HEK293T (cell line): ENCODE measurements around the gene IKZF4.

Experiments used
- CTCF ChIA-PET: fragments of 350-600 bp; formaldehyde crosslinking; extraction: SDS; loops from one replicate; lab custom pipeline; 2021; ENCODE audit warnings: antibody characterized with exemption, inconsistent platforms; lab: Yijun Ruan, JAX
- POLR2A ChIA-PET: fragments of 350-600 bp; formaldehyde crosslinking; extraction: SDS; loops from one replicate; lab custom pipeline; 2020; ENCODE audit warnings: antibody characterized with exemption, inconsistent platforms; lab: Yijun Ruan, JAX
- DNase-seq: peaks from one replicate; pipeline ENCODE4 v3.0.0; 2012; ENCODE audit warnings: mixed read lengths; ENCODE audit errors: extremely low spot score
- ARNT ChIP-seq: fragments of 450-650 bp; IDR thresholded peaks from 2 replicates; pipeline ENCODE4 v1.6.1; 2017; ENCODE audit warnings: mild to moderate bottlenecking
- BHLHE40 ChIP-seq: fragments of 450-650 bp; IDR thresholded peaks from 2 replicates; pipeline ENCODE4 v1.6.1; 2016; ENCODE audit warnings: mild to moderate bottlenecking, moderate library complexity, borderline replicate concordance
- CTBP1 ChIP-seq: fragments of 450-650 bp; IDR thresholded peaks from 2 replicates; pipeline ENCODE4 v1.6.1; 2016; ENCODE audit warnings: borderline replicate concordance
- ELF4 ChIP-seq: fragments of 450-650 bp; IDR thresholded peaks from 2 replicates; pipeline ENCODE4 v1.6.1; 2017; ENCODE audit warnings: antibody characterized with exemption
- FOXA1 ChIP-seq: fragments of 450-650 bp; IDR thresholded peaks from 2 replicates; pipeline ENCODE4 v1.6.1; 2016; ENCODE audit warnings: mild to moderate bottlenecking
- FOXK2 ChIP-seq: fragments of 450-650 bp; IDR thresholded peaks from 2 replicates; pipeline ENCODE4 v1.6.1; 2016; ENCODE audit warnings: mild to moderate bottlenecking
- FOXM1 ChIP-seq: fragments of 450-650 bp; IDR thresholded peaks from 2 replicates; pipeline ENCODE4 v1.6.1; 2017; ENCODE audit warnings: mild to moderate bottlenecking, borderline replicate concordance
- HDGF ChIP-seq: fragments of 450-650 bp; IDR thresholded peaks from 2 replicates; pipeline ENCODE4 v1.6.1; 2017; ENCODE audit warnings: antibody characterized with exemption, borderline replicate concordance
- L3MBTL2 ChIP-seq: fragments of 450-650 bp; conservative IDR thresholded peaks from 2 replicates; pipeline ENCODE4 v1.6.1; 2016; ENCODE audit warnings: mild to moderate bottlenecking
- LEF1 ChIP-seq: fragments of 450-650 bp; IDR thresholded peaks from 2 replicates; pipeline ENCODE4 v1.6.1; 2017; ENCODE audit warnings: mild to moderate bottlenecking, borderline replicate concordance
- NFRKB ChIP-seq: fragments of 450-650 bp; IDR thresholded peaks from 2 replicates; pipeline ENCODE4 v1.6.1; 2016; ENCODE audit warnings: mild to moderate bottlenecking, moderate library complexity
- PKNOX1 ChIP-seq: fragments of 450-650 bp; IDR thresholded peaks from 2 replicates; pipeline ENCODE4 v1.6.1; 2016
- SP1 ChIP-seq: fragments of 450-650 bp; IDR thresholded peaks from 2 replicates; pipeline ENCODE4 v1.6.1; 2017
- SUZ12 ChIP-seq: fragments of 450-650 bp; IDR thresholded peaks from 2 replicates; pipeline ENCODE4 v1.6.1; 2016; ENCODE audit warnings: mild to moderate bottlenecking
- TARDBP ChIP-seq: fragments of 450-650 bp; IDR thresholded peaks from 2 replicates; pipeline ENCODE4 v1.6.1; 2016
- ZNF384 ChIP-seq: fragments of 450-650 bp; IDR thresholded peaks from 2 replicates; pipeline ENCODE4 v1.6.1; 2016

The IKZF4 gene

DNA sequence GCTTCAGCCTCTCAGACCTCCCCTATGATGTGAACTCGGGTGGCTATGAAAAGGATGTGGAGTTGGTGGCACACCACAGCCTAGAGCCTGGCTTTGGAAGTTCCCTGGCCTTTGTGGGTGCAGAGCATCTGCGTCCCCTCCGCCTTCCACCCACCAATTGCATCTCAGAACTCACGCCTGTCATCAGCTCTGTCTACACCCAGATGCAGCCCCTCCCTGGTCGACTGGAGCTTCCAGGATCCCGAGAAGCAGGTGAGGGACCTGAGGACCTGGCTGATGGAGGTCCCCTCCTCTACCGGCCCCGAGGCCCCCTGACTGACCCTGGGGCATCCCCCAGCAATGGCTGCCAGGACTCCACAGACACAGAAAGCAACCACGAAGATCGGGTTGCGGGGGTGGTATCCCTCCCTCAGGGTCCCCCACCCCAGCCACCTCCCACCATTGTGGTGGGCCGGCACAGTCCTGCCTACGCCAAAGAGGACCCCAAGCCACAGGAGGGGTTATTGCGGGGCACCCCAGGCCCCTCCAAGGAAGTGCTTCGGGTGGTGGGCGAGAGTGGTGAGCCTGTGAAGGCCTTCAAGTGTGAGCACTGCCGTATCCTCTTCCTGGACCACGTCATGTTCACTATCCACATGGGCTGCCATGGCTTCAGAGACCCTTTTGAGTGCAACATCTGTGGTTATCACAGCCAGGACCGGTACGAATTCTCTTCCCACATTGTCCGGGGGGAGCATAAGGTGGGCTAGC, 13.9 kb downstream of the IKZF4 start:
- ChIA-PET POLR2A (no interaction called here), CTCF (no interaction called here)
- no peak for DNase-seq
- TF ChIP-seq FOXA1 (no peak), TARDBP (no peak)

GRCh38 chr12:56037161-56037560, 16.3 kb downstream of the IKZF4 start:
- POLR2A ChIA-PET: interaction anchor here (0.7 to 1.4 kb wide), 4 partner anchors 30 to 61 kb away, joined by 3 to 9 read pairs (median 3); partner anchors contain the start of gene SUOX
- DNase-seq: no peak
- CTCF ChIA-PET: interaction anchor here (0.9 kb wide), 1 partner anchor 42 kb away, joined by 5 read pairs; no protein-coding TSS in a partner anchor
- no peak for TF ChIP-seq SP1
- TF ChIP-seq BHLHE40: no peak
- TF ChIP-seq FOXA1: no peak
- no peak for TF ChIP-seq ELF4
- TF ChIP-seq ZNF384: no peak
- TF ChIP-seq FOXK2: no peak
- no peak for TF ChIP-seq TARDBP
- TF ChIP-seq HDGF: no peak
- no peak for TF ChIP-seq PKNOX1
- TF ChIP-seq NFRKB: no peak
- TF ChIP-seq SUZ12: no peak
- TF ChIP-seq CTBP1: no peak
- TF ChIP-seq ARNT: no peak
- no peak for TF ChIP-seq FOXM1
- TF ChIP-seq LEF1: no peak
- TF ChIP-seq L3MBTL2: no peak

GRCh38 chr12:56038022-56038655, 17.3 kb downstream of the IKZF4 start:
- POLR2A ChIA-PET: interaction anchor here (0.7 to 1.4 kb wide), 3 partner anchors 31 to 62 kb away, joined by 3 to 9 read pairs (median 3); partner anchors contain the start of gene SUOX
- CTCF ChIA-PET: interaction anchor here (0.9 to 1.0 kb wide), 2 partner anchors 43 to 296 kb away, joined by 3 to 5 read pairs; no protein-coding TSS in a partner anchor
- no peak for TF ChIP-seq L3MBTL2
- no peak for TF ChIP-seq FOXA1
- no peak for TF ChIP-seq ZNF384
- TF ChIP-seq FOXM1: no peak
- TF ChIP-seq NFRKB: no peak
- TF ChIP-seq LEF1: no peak
- no peak for TF ChIP-seq FOXK2
- TF ChIP-seq HDGF: no peak
- no peak for TF ChIP-seq PKNOX1
- TF ChIP-seq CTBP1: no peak
- TF ChIP-seq ELF4: no peak
- no peak for TF ChIP-seq ARNT
- TF ChIP-seq SUZ12: no peak
- TF ChIP-seq TARDBP: no peak
- no peak for TF ChIP-seq BHLHE40
- no peak for TF ChIP-seq SP1

GRCh38 chr12:56040151-56040550, 19.3 kb downstream of the IKZF4 start:
- CTCF ChIA-PET: interaction anchor here (1.1 to 2.6 kb wide), 4 partner anchors 10 to 302 kb away, joined by 3 to 10 read pairs (median 4); partner anchors contain the start of gene ZC3H10
- TF ChIP-seq FOXK2 (no peak), ZNF384 (no peak), BHLHE40 (no peak), CTBP1 (no peak), PKNOX1 (no peak)
- POLR2A ChIA-PET: interaction anchor here (0.8 to 1.6 kb wide), 8 partner anchors 11 to 223 kb away, joined by 3 to 15 read pairs (median 4); partner anchors contain the start of genes ORMDL2, SARNP, SUOX and ZC3H10
- no peak for DNase-seq

More at GRCh38 chr12:56038022-56038655, 17.3 kb downstream of the IKZF4 start:
- no peak for DNase-seq

- no peak for DNase-seq
- ChIA-PET POLR2A (interaction anchor here (0.8 to 1.6 kb wide), 8 partner anchors 12 to 303 kb away, joined by 3 to 15 read pairs (median 4); partner anchors contain the start of genes ORMDL2, SARNP, SUOX and ZC3H10), CTCF (interaction anchor here (1.1 to 2.6 kb wide), 4 partner anchors 11 to 303 kb away, joined by 3 to 10 read pairs (median 4); partner anchors contain the start of gene ZC3H10)
- TF ChIP-seq FOXK2 (no peak), ELF4 (no peak), FOXM1 (no peak), ARNT (no peak)
These were observed 20.2 kb downstream of the IKZF4 start for GRCh38 chr12:56040963-56041551.
